ENCODE results near the gene IDI1.
"Not testable (repeated sequence)": the region's sequence is repeated elsewhere in the genome, so short reads cannot be mapped to it uniquely, and the experiment has no call there.

The IDI1 gene

DNA sequence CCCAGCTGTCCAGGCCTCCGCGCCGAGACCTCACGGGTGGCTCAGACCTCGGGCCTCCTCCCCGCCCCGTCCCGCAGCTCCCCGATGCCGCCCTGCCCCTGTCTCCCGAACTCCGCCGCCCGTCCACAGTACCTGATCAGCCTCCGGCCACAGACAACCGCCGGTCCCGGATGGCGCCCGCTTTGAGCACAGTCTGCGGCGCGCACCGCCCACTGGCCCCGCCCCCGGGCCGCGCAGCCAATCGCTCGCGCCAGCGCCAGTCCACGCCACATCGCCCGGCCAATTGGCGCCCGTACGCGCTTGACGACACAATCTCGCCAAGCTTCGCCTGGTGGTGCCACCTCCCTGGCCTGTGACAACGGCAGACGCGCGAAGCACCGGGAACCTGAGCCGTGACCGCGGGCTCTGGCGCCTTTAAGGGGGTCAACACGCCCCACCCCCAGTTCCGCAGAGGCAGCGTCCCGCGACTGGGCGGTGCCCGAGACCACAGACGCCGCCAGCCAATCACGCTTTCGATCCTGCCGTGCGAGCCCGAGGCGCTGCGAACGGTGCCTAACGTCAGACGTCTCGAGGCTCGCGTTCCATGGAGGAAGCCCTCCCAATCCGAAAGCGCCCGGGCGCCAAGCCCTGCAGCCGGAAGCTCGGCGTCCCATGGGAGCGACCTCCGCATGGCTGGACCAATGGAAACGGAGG lies at the start of gene IDI1:
TSS of gene IDI1 (minus strand) at position 388 of the 693 bp plus-strand sequence. CDS start at position 272, 116 bp downstream.
- DNase-seq (ENCODE audit: low read depth in 1 of 2, low spot score in 1 of 2) = peak; percentile 92 to 93

DNA sequence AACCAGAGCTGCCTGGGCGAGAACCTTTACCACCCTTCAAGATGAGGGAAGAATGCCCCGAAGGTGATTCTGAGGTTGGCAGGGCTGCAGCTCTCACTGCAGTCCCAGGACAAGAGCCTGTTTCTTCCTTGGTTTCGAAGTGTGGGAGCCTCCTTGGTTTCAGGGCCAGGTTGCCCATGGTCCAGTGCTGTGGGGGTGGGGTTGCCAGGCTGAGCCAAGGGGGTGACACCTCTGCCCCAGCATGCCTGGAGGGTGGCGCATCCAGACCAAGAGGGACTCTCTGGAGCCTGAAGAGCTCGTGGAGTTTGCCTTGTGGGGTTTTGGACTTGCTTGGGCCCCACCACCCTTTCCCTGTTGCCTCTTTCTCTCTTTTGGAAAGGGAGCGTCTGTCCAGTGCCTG lies 48.5 kb upstream of the IDI1 start:
- DNase-seq (ENCODE audit: low read depth in 1 of 2, low spot score in 1 of 2) = no peak

DNA sequence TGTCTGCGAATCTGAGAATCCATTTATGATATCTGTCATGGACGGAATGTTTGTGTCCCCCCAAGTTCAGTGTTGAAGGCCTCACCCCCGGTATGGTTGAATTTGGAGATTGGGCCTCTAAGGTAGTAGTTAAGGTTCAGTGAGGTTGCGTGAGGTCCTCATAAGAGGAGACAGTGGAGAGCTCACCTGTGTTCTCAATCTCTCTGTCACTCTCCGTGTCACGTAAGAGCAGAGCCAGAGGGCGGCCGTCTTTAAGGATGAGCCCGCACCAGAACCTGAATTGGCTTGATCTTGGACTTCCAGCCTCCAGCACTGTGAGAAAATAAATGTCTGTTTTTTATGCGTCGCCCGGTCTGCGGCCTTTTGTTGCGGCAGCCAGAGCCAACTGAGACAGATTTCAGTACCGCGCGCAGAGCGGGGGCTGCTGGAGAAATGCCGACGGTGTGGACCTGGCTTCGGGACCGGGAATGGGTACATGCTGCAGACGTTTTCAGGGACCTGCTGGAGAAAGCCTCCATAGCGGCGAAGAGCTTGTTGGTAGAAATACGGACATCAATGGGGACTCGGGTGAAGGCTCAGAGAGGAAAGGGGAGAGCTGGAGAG lies 47.5 kb upstream of the IDI1 start:
- no peak for DNase-seq (ENCODE audit: low read depth in 1 of 2, low spot score in 1 of 2)

- DNase-seq (ENCODE audit: low read depth in 1 of 2, low spot score in 1 of 2) = no peak
These were observed 46.6 kb upstream of the IDI1 start for GRCh38 chr10:1095498-1095897.

- DNase-seq (ENCODE audit: low read depth in 1 of 2, low spot score in 1 of 2) = peak in 1 of 2 donors; percentile 25
These were observed 45.5 kb upstream of the IDI1 start for GRCh38 chr10:1094112-1095057.

DNA sequence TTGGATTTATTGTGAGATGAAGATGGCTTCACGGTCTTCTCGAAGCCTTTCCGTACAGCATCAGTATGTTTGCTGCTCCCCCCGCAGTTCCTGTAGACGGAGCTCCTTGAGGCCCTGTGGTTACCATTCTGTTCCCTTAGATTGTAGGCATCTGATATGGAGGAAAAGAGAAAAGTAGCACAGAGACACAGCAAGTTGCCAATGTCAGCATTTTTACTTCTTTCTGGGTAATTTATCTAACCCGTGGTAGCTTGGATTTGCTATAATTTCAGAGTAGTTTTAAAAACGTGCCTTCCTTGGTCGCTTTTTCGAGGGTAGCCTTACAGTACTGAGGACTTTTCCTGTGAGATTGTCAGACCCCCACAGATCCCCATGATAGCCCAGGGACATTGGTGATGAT lies 44.8 kb upstream of the IDI1 start:
- DNase-seq (ENCODE audit: low read depth in 1 of 2, low spot score in 1 of 2) = no peak

DNA sequence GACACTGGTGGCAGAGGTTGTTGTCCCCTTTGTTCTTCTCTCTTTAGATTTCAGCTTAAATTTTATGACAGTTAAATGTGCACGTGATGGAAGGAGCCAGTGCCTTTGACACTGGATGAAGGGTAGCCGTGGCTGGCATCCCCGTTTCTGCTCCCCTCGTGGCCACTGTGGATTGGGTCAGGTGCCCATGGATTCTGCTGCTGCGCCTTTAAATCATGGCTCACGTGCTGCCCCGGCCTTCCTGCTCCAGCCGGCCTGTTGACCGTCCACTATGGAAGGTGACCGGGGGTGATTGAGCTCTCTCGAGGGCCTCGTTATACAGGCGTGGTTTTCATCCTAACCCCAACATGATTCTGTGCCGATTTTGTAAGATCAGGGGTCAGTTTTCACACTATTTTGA lies 41.8 kb upstream of the IDI1 start:
- no peak for DNase-seq (ENCODE audit: low read depth in 1 of 2, low spot score in 1 of 2)

GRCh38 chr10:1089017-1089689 lies 40.2 kb upstream of the IDI1 start:
- no peak for DNase-seq (ENCODE audit: low read depth in 1 of 2, low spot score in 1 of 2)

DNA sequence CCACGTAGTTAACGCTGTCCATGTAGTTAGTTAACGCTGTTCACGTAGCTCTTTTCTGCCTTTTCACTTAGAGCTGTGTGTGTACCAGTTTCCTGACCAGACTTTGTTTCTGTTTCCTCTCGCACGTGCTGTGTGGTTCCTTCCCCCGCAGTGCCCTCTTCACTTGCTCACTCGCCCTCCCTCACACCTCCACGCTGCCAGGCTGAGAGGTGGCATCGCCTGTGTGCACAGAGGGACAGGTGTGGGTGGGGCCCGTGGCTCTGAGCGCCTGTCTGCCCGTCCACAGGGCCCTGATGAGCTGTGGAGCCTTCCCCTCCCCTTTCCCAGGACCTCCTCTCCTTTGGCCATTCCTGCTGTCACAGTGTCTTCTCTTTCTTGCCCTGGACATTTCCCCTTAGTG lies 37.9 kb upstream of the IDI1 start:
- DNase-seq (ENCODE audit: low read depth in 1 of 2, low spot score in 1 of 2) = no peak

- no peak for DNase-seq (ENCODE audit: low read depth in 1 of 2, low spot score in 1 of 2)
These were observed 36.3 kb upstream of the IDI1 start for GRCh38 chr10:1085258-1085657.

DNA sequence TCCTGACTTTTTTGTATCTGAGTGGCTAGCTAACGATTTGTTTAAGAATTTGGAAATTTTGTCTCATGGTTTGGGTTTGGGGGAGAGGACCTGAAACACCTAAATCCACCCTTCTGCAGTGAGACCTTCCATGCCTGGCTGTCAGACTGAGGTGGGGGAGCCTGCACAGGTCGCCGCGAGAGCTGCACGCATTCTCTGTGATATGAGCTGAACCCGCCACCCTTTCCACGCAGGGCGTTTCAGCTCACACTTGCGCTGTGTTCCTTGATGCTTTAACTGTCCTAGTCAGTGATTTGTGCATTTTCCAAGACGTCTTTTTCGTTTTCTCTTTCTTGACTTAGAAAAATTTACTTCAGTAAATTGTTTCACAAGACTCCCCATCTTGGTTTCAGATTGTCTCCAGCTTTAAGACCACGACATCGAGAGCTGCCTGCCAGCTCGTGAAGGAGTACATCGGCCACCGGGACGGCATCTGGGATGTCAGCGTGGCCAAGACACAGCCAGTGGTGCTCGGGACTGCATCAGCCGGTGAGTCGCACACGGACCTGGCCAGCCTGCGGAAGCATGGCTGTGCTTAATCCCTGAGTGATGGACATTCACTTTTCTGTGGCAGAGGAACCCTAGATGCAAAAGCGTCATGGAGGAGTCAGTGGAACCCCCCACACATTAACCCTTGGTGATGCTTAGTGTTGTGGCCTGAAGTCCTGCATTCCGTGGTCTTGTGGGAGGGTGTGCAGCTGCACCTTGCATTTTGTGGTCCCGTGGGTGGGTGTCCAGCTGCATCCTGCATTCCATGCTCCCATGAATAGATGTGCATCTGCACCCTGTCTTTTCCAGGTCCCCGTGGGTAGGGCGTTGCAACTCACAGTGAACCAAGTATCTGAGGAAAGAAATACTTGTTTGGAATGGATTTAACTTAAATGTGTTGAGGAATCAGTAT lies 35.4 kb upstream of the IDI1 start:
- DNase-seq (ENCODE audit: low read depth in 1 of 2, low spot score in 1 of 2) = no peak

DNA sequence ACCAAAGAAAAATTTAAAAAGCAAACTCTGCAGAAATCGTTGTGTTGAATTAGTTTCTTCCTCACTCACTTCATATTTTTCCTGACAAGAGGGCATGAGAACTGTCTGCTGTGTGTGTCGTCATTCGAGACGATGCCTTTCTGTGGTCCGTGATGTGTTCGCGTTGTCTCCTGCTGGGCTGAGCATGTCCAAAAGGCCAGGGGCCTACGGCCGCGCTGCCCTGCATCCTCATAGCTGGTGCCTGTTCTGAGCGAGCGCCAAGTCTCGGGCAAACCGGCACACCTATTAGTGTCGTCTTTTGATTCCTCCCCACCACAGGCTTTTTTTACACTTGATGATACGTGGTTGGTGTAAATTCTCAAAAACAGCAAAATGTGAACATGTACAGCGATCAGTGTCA lies 34.7 kb upstream of the IDI1 start:
- no peak for DNase-seq (ENCODE audit: low read depth in 1 of 2, low spot score in 1 of 2)

GRCh38 chr10:1078668-1079067 lies 29.7 kb upstream of the IDI1 start:
- DNase-seq (ENCODE audit: low read depth in 1 of 2, low spot score in 1 of 2) = no peak

GRCh38 chr10:1074748-1075308 lies 25.9 kb upstream of the IDI1 start:
- no peak for DNase-seq (ENCODE audit: low read depth in 1 of 2, low spot score in 1 of 2)

- no peak for DNase-seq (ENCODE audit: low read depth in 1 of 2, low spot score in 1 of 2)
These were observed 25.3 kb upstream of the IDI1 start for GRCh38 chr10:1074052-1074747.

- DNase-seq (ENCODE audit: low read depth in 1 of 2, low spot score in 1 of 2) = no peak
These were observed 22.0 kb upstream of the IDI1 start for GRCh38 chr10:1070919-1071318.

GRCh38 chr10:1068380-1069361 lies 19.8 kb upstream of the IDI1 start:
- DNase-seq (ENCODE audit: low read depth in 1 of 2, low spot score in 1 of 2) = no peak

GRCh38 chr10:1066734-1067133 lies 17.8 kb upstream of the IDI1 start:
- not testable (repeated sequence) for DNase-seq (ENCODE audit: low read depth in 1 of 2, low spot score in 1 of 2)
